Stomach (tissue), 9 donors: ENCODE results near the gene NCKAP5. TPM values are rescaled to one million over a fixed set of nuclear protein-coding genes. Genes with fewer than 3 reads are reported as not detected.

ENCODE experiments used
- DNase-seq, 2 donors: peaks; one replicate each; pipeline versions ENCODE4 v3.0.0 to v3.0.0-alpha.2; 2013 to 2019
- H3K27ac ChIP-seq, 5 donors: fragments of 200-600 bp in 4 of 5; sonication (generic) in 4 of 5; one replicate each; pipeline ENCODE4 v1.5.1; 2013 to 2019; ENCODE audit warnings: mild to moderate bottlenecking in 1 of 5, moderate library complexity in 1 of 5
- H3K27me3 ChIP-seq, 3 donors: fragments of 200-600 bp; sonication (generic); one replicate each; pipeline ENCODE4 v1.5.1; 2017 to 2019; ENCODE audit warnings: mixed run types in 1 of 3
- H3K36me3 ChIP-seq, 4 donors: fragments of 200-600 bp; sonication (generic); 1 replicate in 3 of 4; 2 replicates in 1 of 4; pipeline ENCODE4 v1.5.1; 2016 to 2019
- H3K4me1 ChIP-seq, 4 donors: fragments of 200-600 bp; sonication (generic); one replicate each; pipeline ENCODE4 v1.5.1; 2016 to 2019
- H3K4me3 ChIP-seq, 4 donors: fragments of 200-600 bp; sonication (generic) in 3 of 4; one replicate each; pipeline ENCODE4 v1.5.1; 2016 to 2019; ENCODE audit warnings: mild to moderate bottlenecking in 1 of 4
- H3K9me3 ChIP-seq, 4 donors: fragments of 200-600 bp; sonication (generic); one replicate each; pipeline ENCODE4 v1.5.1; 2016 to 2019
- CTCF ChIP-seq, 7 experiments: fragments of 450-650 bp in 4 of 7; fragments of 200-600 bp in 3 of 7; sonication (generic) in 3 of 7; IDR thresholded peaks; one replicate each; pipeline ENCODE4 v1.5.1; 2016 to 2019; ENCODE audit warnings: antibody characterized with exemption in 7 of 7, control low read depth in 2 of 7, mild to moderate bottlenecking in 1 of 7
- EP300 ChIP-seq: sonication (generic); formaldehyde crosslinking; IDR thresholded peaks from one replicate; pipeline ENCODE4 v1.6.1; 2017; ENCODE audit warnings: antibody characterized with exemption
- POLR2A ChIP-seq, 4 donors: fragments of 450-650 bp; IDR thresholded peaks; one replicate each; pipeline ENCODE4 v1.6.1; 2016; ENCODE audit warnings: antibody characterized with exemption in 4 of 4, control low read depth in 2 of 4, mild to moderate bottlenecking in 1 of 4, moderate library complexity in 1 of 4
- POLR2AphosphoS5 ChIP-seq, 3 donors: sonication (generic); formaldehyde crosslinking; IDR thresholded peaks; one replicate each; pipeline ENCODE4 v1.6.1; 2016; ENCODE audit warnings: antibody characterized with exemption in 3 of 3
- WGBS, 5 donors: extraction: QIAGEN DNeasy Blood & Tissue Kit in 3 of 5; methylation state at CpG; one replicate each; pipeline versions ENCODE4 v1.1.5 to v1.1.7; 2013 to 2018; 5-methylcytosine and 5-hydroxymethylcytosine counted together
- intact Hi-C: fragments of 100-400 bp; cut with DNase I; formaldehyde crosslinking; loops from one replicate; pipeline ENCODE4 v1.15.1; 2023; ENCODE audit warnings: low total_unique reads
- polyA plus RNA-seq, 3 donors: library from polyadenylated mRNA; stranded (reverse); fragments of 200-250 nt; gene quantifications; one replicate each; pipeline ENCODE4 v1.2.3, GENCODE V29; 2013
- total RNA-seq, 5 donors: library from RNA; depleted of rRNA; stranded (reverse); fragments of >200 nt; gene quantifications; one replicate each; pipeline versions ENCODE4 v1.1.0 to v1.2.3, GENCODE V29; 2014 to 2016
- donor health status: healthy with polysubstance abuse.
- donor health status: Bipolar disorder and iron deficiency.
- donor health status: healthy.

The NCKAP5 gene
- total and polyA plus RNA-seq, 8 donors, result 0.58 to 8.0 (median 1.6) TPM; not detected in 1

DNA sequence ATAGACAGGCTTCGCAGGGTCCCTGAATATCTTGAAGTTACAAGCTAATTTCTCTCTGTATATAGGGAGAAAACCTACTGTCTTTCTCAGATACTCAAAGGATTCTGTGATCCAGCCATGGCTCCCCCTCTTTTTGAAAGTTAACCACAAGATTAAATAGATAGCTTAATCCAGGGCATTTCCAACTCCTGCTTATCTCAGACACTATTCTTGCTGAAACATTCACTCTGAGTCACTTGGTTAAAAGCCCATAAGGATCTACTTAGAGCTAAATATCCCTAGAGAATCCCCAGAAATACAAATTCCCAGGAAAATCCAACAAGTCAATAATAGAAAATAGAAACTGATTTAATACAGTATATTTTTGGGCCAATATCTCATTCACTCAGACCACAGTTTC, 719.1 kb downstream of the NCKAP5 start:
- H3K27me3 ChIP-seq, result no peaks in the 10 kb centered on the region
- intact Hi-C loops, result no loop called here
- no peaks in the 10 kb centered on the region for H3K36me3 ChIP-seq
- no peak overlapping the region for H3K27ac ChIP-seq
- no peak for DNase-seq
- H3K4me1 ChIP-seq, result no peaks in the 10 kb centered on the region
- no peak for TF ChIP-seq EP300
- no peak for TF ChIP-seq POLR2AphosphoS5 (IDR thresholded peaks at IDR 0.05)
- TF ChIP-seq POLR2A (IDR thresholded peaks at IDR 0.05), result no peak
- no peak for TF ChIP-seq CTCF (IDR thresholded peaks at IDR 0.05)
- no peaks in the 10 kb centered on the region for H3K9me3 ChIP-seq
- H3K4me3 ChIP-seq, result no peak overlapping the region
- WGBS, 5 donors, result 83 to 98% (median 90%) methylated on average over 1 of the region's 1 CpG

DNA sequence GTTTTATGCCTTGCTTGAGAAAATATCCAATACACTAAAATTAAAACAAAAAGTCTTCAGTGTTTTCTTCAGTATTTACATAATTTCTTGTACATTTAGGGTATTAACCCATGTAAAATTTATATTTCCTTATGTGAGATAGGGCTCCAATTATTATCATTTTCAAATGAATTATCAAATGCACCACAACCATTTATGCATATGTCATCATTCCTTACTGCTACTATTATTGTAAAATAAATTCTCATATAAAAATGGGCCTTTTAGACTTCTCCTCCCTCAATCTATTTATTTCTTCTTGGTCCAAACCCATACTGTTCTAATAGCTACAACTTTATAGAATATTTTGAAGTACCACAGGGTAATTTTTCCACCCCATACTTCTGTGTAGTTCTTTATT, 722.9 kb downstream of the NCKAP5 start:
- intact Hi-C loops, result no loop called here
- no peak for DNase-seq
- Histone ChIP-seq H3K4me3 (no peak overlapping the region), H3K27ac (no peak overlapping the region), H3K36me3 (no peaks in the 10 kb centered on the region), H3K9me3 (no peaks in the 10 kb centered on the region), H3K27me3 (no peaks in the 10 kb centered on the region), H3K4me1 (no peaks in the 10 kb centered on the region)
- TF ChIP-seq POLR2AphosphoS5 (IDR thresholded peaks at IDR 0.05), result no peak
- TF ChIP-seq EP300, result no peak
- no peak for TF ChIP-seq CTCF (IDR thresholded peaks at IDR 0.05)
- no peak for TF ChIP-seq POLR2A (IDR thresholded peaks at IDR 0.05)

GRCh38 chr2:132844585-132844984, 723.7 kb downstream of the NCKAP5 start:
- intact Hi-C loops, result no loop called here
- no peak for DNase-seq

DNA sequence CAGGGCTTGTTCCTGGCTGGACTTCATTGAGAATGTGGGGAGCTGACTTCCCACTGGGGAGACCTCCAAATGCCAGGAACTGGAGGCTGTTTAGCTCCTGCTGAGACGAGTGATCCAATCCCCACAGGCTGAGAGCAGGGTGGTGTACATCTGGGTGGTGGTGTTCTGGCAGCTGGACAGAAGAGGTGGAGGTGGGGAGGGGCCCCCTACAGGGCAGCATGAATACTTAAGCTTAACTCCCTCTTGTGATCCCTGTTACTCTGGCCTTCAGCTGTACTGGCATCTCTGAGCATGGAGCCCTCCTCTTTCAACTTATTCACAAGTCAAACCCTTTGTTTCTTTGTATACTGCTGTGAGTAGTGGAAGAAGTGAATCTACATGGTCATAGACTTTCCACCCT, 730.5 kb downstream of the NCKAP5 start:
- Histone ChIP-seq H3K4me1 (no peaks in the 10 kb centered on the region), H3K9me3 (peaks cover 0 to 10% (median 4%) of the 10 kb centered on the region in 4 donors), H3K4me3 (no peak overlapping the region), H3K27ac (no peak overlapping the region), H3K36me3 (no peaks in the 10 kb centered on the region), H3K27me3 (no peaks in the 10 kb centered on the region)
- 67 to 85% (median 73%) methylated on average over 1 of the region's 1 CpG for WGBS, 5 donors
- no peak for TF ChIP-seq EP300
- no peak for TF ChIP-seq CTCF (IDR thresholded peaks at IDR 0.05)
- no peak for TF ChIP-seq POLR2AphosphoS5 (IDR thresholded peaks at IDR 0.05)
- no peak for DNase-seq
- intact Hi-C loops, result no loop called here

More at GRCh38 chr2:132844585-132844984, 723.7 kb downstream of the NCKAP5 start:
- H3K4me1 ChIP-seq, result no peaks in the 10 kb centered on the region
- no peak overlapping the region for H3K27ac ChIP-seq
- H3K4me3 ChIP-seq, result no peak overlapping the region
- no peaks in the 10 kb centered on the region for H3K27me3 ChIP-seq
- no peaks in the 10 kb centered on the region for H3K36me3 ChIP-seq
- TF ChIP-seq CTCF (IDR thresholded peaks at IDR 0.05), result no peak
- no peak for TF ChIP-seq POLR2AphosphoS5 (IDR thresholded peaks at IDR 0.05)
- TF ChIP-seq POLR2A (IDR thresholded peaks at IDR 0.05), result no peak
- TF ChIP-seq EP300, result no peak
- 75 to 91% (median 89%) methylated on average over 4 of the region's 4 CpGs for WGBS, 5 donors
- no peaks in the 10 kb centered on the region for H3K9me3 ChIP-seq
